ENCODE data around the gene RABGAP1L.

Gene RABGAP1L

GRCh38 chr1:174721246-174721645 lies 561.9 kb downstream of the RABGAP1L start:
- H3K9me3 ChIP-seq: no peaks in the 10 kb centered on the region
- H3K4me1 ChIP-seq: no peaks in the 10 kb centered on the region
- H3K36me3 ChIP-seq: no peaks in the 10 kb centered on the region
- DNase-seq: no peak
- TF ChIP-seq CTCF (IDR thresholded peaks at IDR 0.05; ENCODE audit: low read depth, low read length): no peak
- H3K27me3 ChIP-seq: no peaks in the 10 kb centered on the region
- H3K4me3 ChIP-seq (ENCODE audit: low read depth, low read length): no peak overlapping the region

- H3K27me3 ChIP-seq: no peaks in the 10 kb centered on the region
- no peaks in the 10 kb centered on the region for H3K9me3 ChIP-seq
- no peaks in the 10 kb centered on the region for H3K4me1 ChIP-seq
- TF ChIP-seq CTCF (IDR thresholded peaks at IDR 0.05; ENCODE audit: low read depth, low read length): no peak
- H3K36me3 ChIP-seq: no peaks in the 10 kb centered on the region
- H3K4me3 ChIP-seq (ENCODE audit: low read depth, low read length): no peak overlapping the region
- DNase-seq: no peak
Measured at GRCh38 chr1:174723816-174724215, 564.5 kb downstream of the RABGAP1L start.

GRCh38 chr1:174724219-174724618 lies 564.9 kb downstream of the RABGAP1L start:
- no peaks in the 10 kb centered on the region for H3K27me3 ChIP-seq
- H3K4me3 ChIP-seq (ENCODE audit: low read depth, low read length): no peak overlapping the region
- no peak for DNase-seq
- no peaks in the 10 kb centered on the region for H3K9me3 ChIP-seq
- TF ChIP-seq CTCF (IDR thresholded peaks at IDR 0.05; ENCODE audit: low read depth, low read length): no peak
- H3K36me3 ChIP-seq: no peaks in the 10 kb centered on the region
- H3K4me1 ChIP-seq: no peaks in the 10 kb centered on the region

GRCh38 chr1:174726167-174726879 lies 567.0 kb downstream of the RABGAP1L start:
- H3K4me1 ChIP-seq: no peaks in the 10 kb centered on the region
- H3K36me3 ChIP-seq: no peaks in the 10 kb centered on the region
- TF ChIP-seq CTCF (IDR thresholded peaks at IDR 0.05; ENCODE audit: low read depth, low read length): peak; percentile 43
- no peak for DNase-seq
- no peak overlapping the region for H3K4me3 ChIP-seq (ENCODE audit: low read depth, low read length)
- H3K9me3 ChIP-seq: no peaks in the 10 kb centered on the region
- H3K27me3 ChIP-seq: no peaks in the 10 kb centered on the region

- Histone ChIP-seq H3K4me1 (no peaks in the 10 kb centered on the region), H3K9me3 (no peaks in the 10 kb centered on the region), H3K4me3 (ENCODE audit: low read depth, low read length) (no peak overlapping the region), H3K27me3 (no peaks in the 10 kb centered on the region), H3K36me3 (no peaks in the 10 kb centered on the region)
- TF ChIP-seq CTCF (IDR thresholded peaks at IDR 0.05; ENCODE audit: low read depth, low read length): no peak
- DNase-seq: no peak
Measured at GRCh38 chr1:174726880-174727585, 567.7 kb downstream of the RABGAP1L start.

- no peak for DNase-seq
- H3K36me3 ChIP-seq: no peaks in the 10 kb centered on the region
- H3K4me1 ChIP-seq: no peaks in the 10 kb centered on the region
- no peaks in the 10 kb centered on the region for H3K9me3 ChIP-seq
- no peak for TF ChIP-seq CTCF (IDR thresholded peaks at IDR 0.05; ENCODE audit: low read depth, low read length)
- no peaks in the 10 kb centered on the region for H3K27me3 ChIP-seq
- no peak overlapping the region for H3K4me3 ChIP-seq (ENCODE audit: low read depth, low read length)
Measured at GRCh38 chr1:174734270-174734669, 575.0 kb downstream of the RABGAP1L start.

All from BE2C (cell line).